Measurements from ENCODE around the gene BCL7C.
"Not testable (repeated sequence)": the region's sequence is repeated elsewhere in the genome, so short reads cannot be mapped to it uniquely, and the experiment has no call there.

Gene BCL7C

DNA sequence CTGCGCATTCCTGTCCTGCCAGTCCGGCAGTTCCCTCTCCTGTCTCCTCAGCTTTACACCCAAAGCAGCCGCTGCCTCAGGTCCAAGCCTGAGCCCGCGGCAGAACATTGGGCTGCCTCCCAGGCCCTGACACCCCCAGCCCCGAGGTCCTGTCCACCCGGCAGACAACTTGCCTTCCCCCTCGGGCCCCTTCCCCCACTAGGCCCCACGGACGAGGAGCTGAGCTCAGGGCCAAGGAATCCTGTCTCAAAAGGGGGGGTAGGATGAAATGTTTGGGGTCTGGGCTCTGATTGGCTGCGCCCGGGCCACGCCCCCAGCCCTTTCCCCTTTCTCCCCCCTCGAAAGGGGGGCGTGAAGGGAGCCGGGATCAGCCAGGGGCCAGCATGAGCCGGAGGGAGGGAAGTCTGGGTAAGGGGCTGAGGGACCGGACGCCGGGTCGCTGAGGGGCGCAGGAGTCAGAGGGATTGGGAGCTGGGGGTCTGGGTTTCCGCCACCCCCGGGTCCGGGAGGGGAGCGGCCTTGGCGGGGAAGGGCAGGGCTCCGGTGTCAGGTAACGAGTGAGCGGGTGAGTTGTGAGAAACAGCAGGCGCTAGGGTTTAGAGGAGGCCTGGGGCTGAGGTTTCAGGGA, 2.5 kb upstream of the BCL7C start, which contains the start of gene CTF1:
CTF1 (plus strand) TSS at position 354 of the 628 bp plus-strand sequence; CDS start at position 384, 30 bp downstream.
- DNase-seq (ENCODE audit: low read depth in 2 of 3, low spot score in 1 of 3): no peak

DNA sequence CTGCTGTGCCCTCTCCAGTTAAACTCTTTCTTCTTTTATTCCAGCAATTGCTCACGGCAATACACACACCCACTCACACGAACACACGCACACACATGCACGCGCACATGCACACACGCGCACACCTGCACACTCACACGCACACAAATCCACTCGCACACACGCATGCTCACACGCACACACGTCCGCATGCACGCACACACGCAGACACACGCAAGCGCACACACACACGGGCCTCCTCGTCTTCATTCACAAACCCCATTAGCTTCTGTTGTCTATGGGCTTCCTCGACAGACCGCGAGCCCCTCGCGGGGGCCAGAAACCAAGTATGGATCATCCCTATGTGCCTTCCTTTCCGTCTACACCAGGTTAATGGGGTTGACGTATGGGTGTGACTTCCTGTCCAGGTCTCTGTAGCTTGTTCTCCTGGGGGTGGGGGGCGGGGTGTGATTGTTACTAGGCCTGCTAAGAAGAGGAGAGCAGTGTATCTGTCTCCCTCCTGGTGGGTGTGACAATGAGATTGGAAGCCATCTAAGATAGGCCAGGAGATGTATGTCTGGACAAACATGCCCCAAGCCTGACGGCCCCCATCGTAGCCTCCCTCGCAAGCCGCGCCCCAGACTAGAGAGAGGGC, 1.9 kb upstream of the BCL7C start:
- no peak for DNase-seq (ENCODE audit: low read depth in 2 of 3, low spot score in 1 of 3)

GRCh38 chr16:30894540-30895368, 877 bp upstream of the BCL7C start:
- no peak for DNase-seq (ENCODE audit: low read depth in 2 of 3, low spot score in 1 of 3)

DNA sequence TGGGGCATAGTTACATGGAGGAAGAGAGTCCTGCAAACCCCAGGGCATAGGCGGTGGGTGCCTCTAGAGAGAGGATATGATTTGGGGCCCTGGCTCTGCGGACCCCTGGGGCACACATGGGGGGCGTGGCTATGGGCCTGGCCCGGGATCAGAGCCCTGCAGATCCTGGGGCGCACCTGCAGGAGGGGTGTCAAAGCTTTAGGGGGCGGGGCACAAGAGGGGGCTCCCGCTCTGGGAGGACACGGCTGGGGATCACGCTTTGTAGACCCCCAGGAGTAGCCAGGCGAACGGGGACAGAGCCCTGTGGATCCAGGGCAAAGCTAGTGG, 497 bp downstream of the BCL7C start:
- no peak for DNase-seq (ENCODE audit: low read depth in 2 of 3, low spot score in 1 of 3)

- DNase-seq (ENCODE audit: low read depth in 2 of 3, low spot score in 1 of 3): no peak
Observed at GRCh38 chr16:30892670-30893416, 1.0 kb downstream of the BCL7C start.

- not testable (repeated sequence) for DNase-seq (ENCODE audit: low read depth in 2 of 3, low spot score in 1 of 3)
Observed at GRCh38 chr16:30891043-30891823, 2.6 kb downstream of the BCL7C start.

- DNase-seq (ENCODE audit: low read depth in 2 of 3, low spot score in 1 of 3): no peak
Observed at GRCh38 chr16:30889721-30890120, 4.2 kb downstream of the BCL7C start.

GRCh38 chr16:30888856-30889499, 4.9 kb downstream of the BCL7C start:
- DNase-seq (ENCODE audit: low read depth in 2 of 3, low spot score in 1 of 3): no peak

DNA sequence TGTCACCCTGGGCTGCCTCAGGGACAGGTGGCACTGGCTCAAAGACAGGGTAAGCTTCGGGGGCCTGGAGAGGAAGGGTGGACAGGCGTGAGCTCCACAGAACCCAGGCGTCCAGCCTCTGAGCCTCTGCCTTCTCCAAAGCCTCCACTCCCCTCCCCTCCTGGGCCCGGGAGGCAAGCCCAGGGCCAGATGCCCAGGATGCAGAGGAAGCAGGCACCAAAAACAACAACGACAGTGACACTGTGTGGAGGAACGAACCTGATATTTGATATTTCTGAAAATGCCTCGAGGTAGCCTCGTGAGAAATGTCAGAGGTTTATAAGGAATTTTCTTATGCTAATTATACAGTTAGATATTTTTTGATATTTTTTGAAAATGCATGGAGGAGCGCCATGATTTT, 6.0 kb downstream of the BCL7C start:
- DNase-seq (ENCODE audit: low read depth in 2 of 3, low spot score in 1 of 3): no peak

DNA sequence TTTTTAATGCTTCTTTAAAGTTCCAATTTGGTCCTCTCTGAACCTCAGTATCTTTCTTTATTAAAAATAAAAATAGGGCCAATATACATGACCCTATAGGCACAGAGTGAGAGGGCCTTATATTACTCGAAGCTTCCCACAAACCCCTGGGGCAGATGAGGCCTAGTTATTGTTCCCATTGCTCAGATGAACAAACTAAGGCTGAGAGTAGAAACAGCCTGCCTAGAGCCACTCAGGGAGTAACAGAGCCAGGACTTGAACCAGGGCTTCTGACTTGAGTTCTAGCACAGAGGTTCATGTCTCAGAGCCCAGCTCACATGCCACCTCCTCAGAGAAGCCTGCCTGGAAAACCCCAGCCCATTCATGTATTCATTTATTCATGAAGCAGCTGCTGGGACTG, 7.7 kb downstream of the BCL7C start:
- DNase-seq (ENCODE audit: low read depth in 2 of 3, low spot score in 1 of 3): no peak

- no peak for DNase-seq (ENCODE audit: low read depth in 2 of 3, low spot score in 1 of 3)
Observed at GRCh38 chr16:30885196-30885595, 8.7 kb downstream of the BCL7C start.

DNA sequence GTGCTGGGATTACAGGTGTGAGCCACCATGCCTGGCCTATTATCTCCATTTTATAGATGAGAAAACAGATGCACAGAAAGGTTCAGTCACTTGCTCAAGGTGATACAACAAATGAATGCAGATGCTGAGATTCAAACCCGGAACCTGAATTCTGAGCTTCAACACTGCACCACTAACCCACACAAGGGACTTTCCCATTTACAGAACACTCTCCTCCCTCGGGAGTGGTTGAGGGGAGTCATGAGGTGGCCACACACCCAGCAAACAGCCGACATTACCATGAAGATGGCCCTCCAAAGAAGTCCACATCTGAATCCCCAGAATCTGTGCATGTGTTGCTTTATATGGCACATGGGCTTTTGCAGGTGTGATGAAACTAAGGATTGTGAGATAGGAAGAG, 9.1 kb downstream of the BCL7C start:
- DNase-seq (ENCODE audit: low read depth in 2 of 3, low spot score in 1 of 3): no peak

DNA sequence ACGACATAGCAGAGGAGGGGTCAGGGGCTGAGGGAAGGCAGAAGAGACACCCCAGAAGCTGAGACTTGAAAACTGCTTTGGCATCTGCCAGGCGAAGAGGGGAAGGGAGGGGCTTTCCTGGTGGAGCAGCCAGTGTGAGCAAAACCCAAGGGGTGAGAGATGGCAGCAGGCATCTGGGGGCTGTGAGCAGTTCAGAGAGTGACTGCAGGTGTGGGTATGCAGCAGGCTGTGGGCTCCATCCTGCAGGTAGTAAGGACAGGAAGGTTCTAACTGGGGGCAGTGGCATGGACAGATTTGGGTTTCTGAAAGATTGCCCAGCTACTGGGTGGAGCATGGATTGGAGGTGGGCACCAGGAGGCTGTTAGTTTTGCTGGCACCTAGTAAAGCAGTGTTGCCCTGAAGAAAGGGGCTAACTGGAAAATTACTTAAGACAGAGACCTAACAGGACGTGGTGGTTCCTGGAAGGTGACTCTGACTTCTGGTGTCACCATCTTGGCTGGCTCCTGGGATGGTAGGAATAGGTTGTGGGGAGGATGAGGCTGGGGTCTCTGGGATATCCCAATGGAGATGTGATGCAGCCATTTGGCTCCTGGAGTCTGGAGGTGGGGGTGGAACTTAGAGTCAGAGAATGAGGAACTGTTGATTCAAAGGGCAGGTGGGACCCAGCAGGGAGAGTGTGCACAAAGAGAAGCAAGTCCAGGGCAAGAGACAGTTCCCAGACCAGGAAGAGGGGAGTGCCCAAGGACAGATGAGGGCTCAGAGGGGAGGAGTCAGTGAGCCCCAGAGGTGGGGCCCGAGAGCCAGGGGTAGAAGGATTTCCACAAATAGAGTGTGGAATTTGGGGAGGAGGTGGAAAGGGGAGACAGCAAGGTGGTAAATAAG, 11.2 kb downstream of the BCL7C start:
- DNase-seq (ENCODE audit: low read depth in 2 of 3, low spot score in 1 of 3): no peak

- no peak for DNase-seq (ENCODE audit: low read depth in 2 of 3, low spot score in 1 of 3)
Observed at GRCh38 chr16:30876867-30877266, 17.0 kb downstream of the BCL7C start.

- DNase-seq (ENCODE audit: low read depth in 2 of 3, low spot score in 1 of 3): no peak
Observed at GRCh38 chr16:30875871-30876801, 17.7 kb downstream of the BCL7C start.

- peak; percentile 81 to 87 (median 83) for DNase-seq (ENCODE audit: low read depth in 2 of 3, low spot score in 1 of 3)
Observed at GRCh38 chr16:30874821-30875717, 18.8 kb downstream of the BCL7C start.

DNA sequence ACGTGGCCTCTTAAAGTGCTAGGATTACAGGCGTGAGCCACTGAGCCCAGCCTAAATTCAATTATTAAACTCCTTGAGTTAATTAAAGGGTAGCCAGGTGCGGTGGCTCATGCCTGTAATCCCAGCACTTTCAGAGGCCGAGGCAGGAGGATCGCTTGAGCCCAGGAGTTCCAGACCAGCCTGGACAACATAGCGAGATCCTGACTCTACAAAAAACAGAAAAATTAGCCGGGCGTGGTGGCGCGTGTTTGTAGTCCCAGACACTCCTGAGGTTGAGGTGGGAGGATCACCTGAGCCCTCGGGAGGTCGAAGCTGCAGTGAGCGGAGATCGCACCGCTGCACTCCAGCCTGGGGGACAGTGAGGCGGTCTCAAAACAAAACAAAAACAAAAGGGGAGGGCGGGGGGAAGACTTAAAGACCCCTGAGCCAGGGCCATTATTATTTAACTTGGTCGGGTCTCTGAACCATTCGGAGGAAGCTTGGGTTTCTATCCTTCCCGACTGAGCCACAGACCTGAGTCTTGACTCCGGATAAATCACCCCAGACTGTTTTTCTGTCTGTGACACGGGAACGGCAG, 19.5 kb downstream of the BCL7C start:
- no peak for DNase-seq (ENCODE audit: low read depth in 2 of 3, low spot score in 1 of 3)

Measured in stimulated activated CD4-positive, alpha-beta T cell treated with anti-CD3 and anti-CD28 coated beads, Interleukin-12 subunit alpha, Interleukin-12 subunit beta, amount 100 ng/mL, for 48 hours (primary cell).